Measurements from ENCODE around the gene SHFL.

Gene SHFL

GRCh38 chr19:10115392-10116084 lies 29.4 kb downstream of the SHFL start (continued):
- TF ChIP-seq, protein P1, sequence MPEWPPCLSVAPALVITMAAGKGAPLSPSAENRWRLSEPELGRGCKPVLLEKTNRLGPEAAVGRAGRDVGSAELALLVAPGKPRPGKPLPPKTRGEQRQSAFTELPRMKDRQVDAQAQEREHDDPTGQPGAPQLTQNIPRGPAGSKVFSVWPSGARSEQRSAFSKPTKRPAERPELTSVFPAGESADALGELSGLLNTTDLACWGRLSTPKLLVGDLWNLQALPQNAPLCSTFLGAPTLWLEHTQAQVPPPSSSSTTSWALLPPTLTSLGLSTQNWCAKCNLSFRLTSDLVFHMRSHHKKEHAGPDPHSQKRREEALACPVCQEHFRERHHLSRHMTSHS (tag by site-specific recombination; IDR thresholded peaks at IDR 0.05) = no peak
- TF ChIP-seq ZNF555 (tag by site-specific recombination; conservative IDR thresholded peaks at IDR 0.05) = no peak
- TF ChIP-seq ZNF560 (tag by site-specific recombination; IDR thresholded peaks at IDR 0.05; ENCODE audit: borderline replicate concordance) = no peak
- no peak for TF ChIP-seq ZFP37 (tag by site-specific recombination; IDR thresholded peaks at IDR 0.05)

GRCh38 chr19:10116085-10116865 lies 30.2 kb downstream of the SHFL start:
- ChIA-PET CTCF (interaction anchor here (0.5 to 1.6 kb wide), 4 partner anchors 17 to 186 kb away, joined by 3 to 4 read pairs (median 3); no protein-coding TSS in a partner anchor), POLR2A (interaction anchor here (0.5 to 3.2 kb wide), 4 partner anchors 8 to 52 kb away, joined by 3 to 25 read pairs (median 4); partner anchors contain the start of gene PPAN)
- no peak for TF ChIP-seq GLI4 (tag by site-specific recombination; IDR thresholded peaks at IDR 0.05)
- no peak for TF ChIP-seq ZNF362 (tag by site-specific recombination; IDR thresholded peaks at IDR 0.05)
- no peak for TF ChIP-seq ZNF37A (tag by site-specific recombination; IDR thresholded peaks at IDR 0.05)
- TF ChIP-seq ZNF354C (tag by site-specific recombination; IDR thresholded peaks at IDR 0.05; ENCODE audit: borderline replicate concordance, low read depth) = no peak
- TF ChIP-seq ZNF792 (tag by site-specific recombination; IDR thresholded peaks at IDR 0.05) = no peak
- no peak for TF ChIP-seq ZNF473 (tag by site-specific recombination; IDR thresholded peaks at IDR 0.05)
- peak; percentile 64; the same call in 1 of the 2 replicates for TF ChIP-seq ZNF449 (tag by site-specific recombination; IDR thresholded peaks at IDR 0.05)
- TF ChIP-seq ZNF24 (tag by site-specific recombination; IDR thresholded peaks at IDR 0.05) = no peak
- TF ChIP-seq SCRT2 (tag by site-specific recombination; IDR thresholded peaks at IDR 0.05) = peak; percentile 78
- TF ChIP-seq ZNF629 (tag by site-specific recombination; IDR thresholded peaks at IDR 0.05) = no peak
- TF ChIP-seq HOXC10 (CRISPR knock-in tag; IDR thresholded peaks at IDR 0.05) = no peak
- peak; percentile 16; the same call in 1 of the 2 replicates for TF ChIP-seq SP2 (tag by site-specific recombination; IDR thresholded peaks at IDR 0.05)
- no peak for TF ChIP-seq ZNF626 (tag by site-specific recombination; IDR thresholded peaks at IDR 0.05)
- no peak for TF ChIP-seq ZNF223 (tag by site-specific recombination; IDR thresholded peaks at IDR 0.05)
- no peak for TF ChIP-seq ZNF645 (tag by site-specific recombination; IDR thresholded peaks at IDR 0.05)
- no peak for TF ChIP-seq CTCF (tag by site-specific recombination; IDR thresholded peaks at IDR 0.05)
- TF ChIP-seq ZNF292 (tag by site-specific recombination; IDR thresholded peaks at IDR 0.05; ENCODE audit: borderline replicate concordance, low read depth) = no peak
- no peak for TF ChIP-seq ZNF211 (tag by site-specific recombination; IDR thresholded peaks at IDR 0.05; ENCODE audit: low read depth)
- no peak for TF ChIP-seq ZBTB44 (tag by site-specific recombination; IDR thresholded peaks at IDR 0.05)
- no peak for TF ChIP-seq ZNF324 (tag by site-specific recombination; IDR thresholded peaks at IDR 0.05)
- TF ChIP-seq ZFHX2 (tag by site-specific recombination; conservative IDR thresholded peaks at IDR 0.05) = no peak
- TF ChIP-seq ZNF146 (tag by site-specific recombination; IDR thresholded peaks at IDR 0.05) = no peak
- no peak for TF ChIP-seq KLF10 (tag by site-specific recombination; IDR thresholded peaks at IDR 0.05)
- Histone ChIP-seq H3K36me3 (ENCODE audit: control insufficient read depth in 2 of 2, insufficient read depth in 1 of 2, low read length in 2 of 2) (peaks cover 11 to 68% of the 10 kb centered on the region in 2 experiments), H3K4me3 (ENCODE audit: low read depth, low read length) (no peak overlapping the region), H3K27ac (ENCODE audit: extremely low read depth, low read depth, low read length) (no peak overlapping the region), H3K4me1 (ENCODE audit: control insufficient read depth, insufficient read depth, low read length) (no peaks in the 10 kb centered on the region), H3K9me3 (ENCODE audit: control insufficient read depth, insufficient read depth, low read depth, low read length) (no peaks in the 10 kb centered on the region)

Measured in HEK293 (cell line).